ENCODE results near the gene IZUMO4.

IZUMO4 gene

DNA sequence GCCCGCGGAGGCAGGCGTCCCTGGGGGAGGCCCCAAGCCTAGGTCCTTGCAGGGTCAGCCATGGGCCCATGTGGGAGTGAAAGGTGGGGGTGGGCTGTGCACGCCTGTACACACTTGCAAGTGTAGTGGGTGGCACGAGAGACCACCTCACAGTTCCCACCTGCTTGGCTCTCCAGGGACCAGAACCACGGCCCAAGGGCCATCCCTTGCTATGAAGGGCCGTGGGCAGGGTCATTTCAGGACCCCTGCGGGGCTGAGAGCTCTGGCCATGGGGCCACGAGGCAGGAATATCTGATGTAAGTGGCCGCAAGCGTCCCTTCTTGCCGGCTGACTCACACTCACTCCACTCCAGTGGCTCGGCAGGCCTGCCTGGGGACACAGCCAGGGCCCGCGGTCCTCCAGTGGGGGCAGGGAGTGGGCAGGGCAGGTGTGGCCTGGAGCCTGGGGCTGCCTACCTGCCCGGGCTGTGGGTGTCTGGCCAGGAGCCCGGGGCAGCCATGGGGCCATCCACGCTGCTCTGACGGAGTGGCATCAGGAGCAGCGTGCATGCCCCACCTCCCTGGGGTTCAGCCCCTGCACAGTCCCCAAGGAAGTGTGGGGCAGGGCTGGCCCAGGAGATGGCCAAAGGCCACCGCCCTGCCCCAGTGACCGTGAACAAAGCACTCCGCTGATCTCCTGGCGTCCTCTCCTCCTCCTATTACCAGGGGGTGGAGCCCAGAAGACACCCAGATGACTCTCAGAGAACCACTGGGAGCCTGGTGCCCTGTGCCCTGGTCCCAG lies 37.1 kb upstream of the IZUMO4 start:
- no peak for DNase-seq

DNA sequence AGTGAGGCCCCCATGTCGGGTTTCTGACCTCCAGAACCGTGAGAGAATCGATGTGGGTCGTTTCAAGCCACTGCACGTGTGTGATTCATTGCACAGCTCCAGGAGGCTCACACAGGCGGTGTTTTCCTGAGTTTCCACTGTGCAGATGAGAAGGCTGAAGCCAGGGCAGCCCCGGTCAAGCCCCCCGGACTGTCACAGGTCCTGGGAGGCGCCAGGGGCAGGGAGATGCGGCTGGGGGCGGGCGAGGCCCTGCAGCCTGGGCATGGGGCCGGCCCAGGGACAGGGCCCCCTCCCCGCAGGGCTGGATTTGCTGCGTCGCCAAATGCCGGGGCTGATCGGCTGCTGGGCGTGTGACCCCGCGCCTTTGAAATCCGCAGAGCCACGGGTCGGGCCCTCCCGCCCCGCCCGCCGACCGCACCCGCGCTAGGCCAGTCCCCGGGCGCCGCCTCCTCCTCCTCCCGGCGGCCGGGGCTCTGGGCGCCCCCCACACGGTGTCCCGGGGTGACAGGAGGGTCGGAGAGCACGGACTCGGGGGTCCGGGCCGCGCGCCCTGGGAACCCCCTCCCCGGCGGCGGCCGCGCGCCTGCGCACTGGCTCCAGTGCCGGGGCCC lies 35.7 kb upstream of the IZUMO4 start:
- no peak for DNase-seq

DNA sequence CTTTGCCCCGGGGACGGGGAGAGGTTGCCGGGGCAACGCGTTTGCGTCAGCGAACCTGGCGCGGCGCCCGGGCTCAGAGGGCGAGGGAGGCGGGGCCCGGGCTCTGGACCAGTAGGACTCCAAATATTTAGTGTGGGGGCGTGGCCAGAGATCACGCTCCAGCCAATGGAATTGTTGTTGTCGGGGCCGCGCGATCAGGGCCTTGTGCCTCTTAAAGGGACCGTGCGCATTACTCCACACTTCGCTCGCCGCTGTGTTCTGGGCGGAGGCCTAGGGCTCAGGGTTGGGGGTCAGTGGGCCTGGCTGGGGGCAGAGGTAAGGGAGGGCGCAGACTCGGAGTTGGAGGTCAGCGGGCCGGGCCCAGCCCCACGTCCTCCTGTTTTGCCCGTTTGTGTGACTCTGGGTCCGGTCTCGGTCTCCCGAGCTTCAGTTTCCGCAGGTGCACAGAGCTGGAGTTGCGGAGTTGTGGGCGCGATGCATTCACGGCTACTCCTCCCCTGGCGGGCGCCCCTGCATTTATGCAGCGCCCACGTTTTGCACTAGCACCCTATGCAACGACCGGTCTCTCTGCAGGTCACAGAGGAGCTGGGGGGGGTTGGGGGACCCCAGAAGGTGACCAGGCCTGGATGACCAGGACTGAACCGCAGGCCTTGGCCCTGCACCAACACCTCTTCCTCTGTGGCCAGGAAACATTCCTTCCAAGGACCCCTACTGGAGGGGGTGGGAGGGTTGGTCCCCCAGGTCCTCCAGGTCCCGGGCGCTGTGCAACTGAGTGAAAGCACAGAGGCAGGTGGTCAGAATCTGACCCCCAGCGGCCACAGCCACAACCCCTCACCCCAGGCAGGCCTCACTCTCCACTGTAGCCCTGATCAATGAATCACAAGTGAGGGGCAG lies 35.0 kb upstream of the IZUMO4 start:
- peak; percentile 95 for DNase-seq

DNA sequence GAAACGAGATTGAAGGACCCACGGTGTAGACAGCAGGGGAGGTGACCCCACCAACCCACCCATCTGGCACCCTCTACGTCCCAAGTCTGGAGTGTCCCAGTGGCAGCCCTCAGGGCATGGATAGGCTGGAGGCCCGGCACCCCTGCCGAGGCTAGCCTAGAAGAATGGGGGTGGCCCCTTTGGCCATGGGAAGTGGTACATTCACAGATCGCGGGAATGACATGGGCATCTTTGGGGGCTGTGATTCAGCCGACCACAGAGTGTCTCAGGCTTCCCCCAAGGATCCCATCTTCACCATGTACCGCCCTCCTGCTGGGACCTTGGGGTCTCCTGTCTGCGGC lies 34.4 kb upstream of the IZUMO4 start:
- DNase-seq = no peak

DNA sequence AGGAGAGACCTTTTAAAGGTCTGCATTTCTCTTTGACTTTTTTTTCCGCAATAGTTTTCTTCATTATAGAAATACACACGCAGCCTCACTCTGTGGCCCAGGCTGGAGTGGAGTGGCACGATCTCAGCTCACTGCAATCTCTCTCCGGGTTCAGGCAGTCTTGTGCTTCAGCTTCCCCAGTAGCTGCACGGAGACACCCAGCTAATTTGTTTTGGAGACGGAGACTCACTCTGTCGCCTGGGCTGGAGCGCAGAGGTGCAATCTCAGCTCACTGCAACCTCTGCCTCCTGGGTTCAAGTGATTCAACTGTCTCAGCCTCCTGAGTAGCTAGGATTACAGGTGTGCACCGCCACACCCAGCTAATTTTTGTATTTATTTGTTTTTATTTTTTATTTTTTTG lies 33.9 kb upstream of the IZUMO4 start:
- no peak for DNase-seq

DNA sequence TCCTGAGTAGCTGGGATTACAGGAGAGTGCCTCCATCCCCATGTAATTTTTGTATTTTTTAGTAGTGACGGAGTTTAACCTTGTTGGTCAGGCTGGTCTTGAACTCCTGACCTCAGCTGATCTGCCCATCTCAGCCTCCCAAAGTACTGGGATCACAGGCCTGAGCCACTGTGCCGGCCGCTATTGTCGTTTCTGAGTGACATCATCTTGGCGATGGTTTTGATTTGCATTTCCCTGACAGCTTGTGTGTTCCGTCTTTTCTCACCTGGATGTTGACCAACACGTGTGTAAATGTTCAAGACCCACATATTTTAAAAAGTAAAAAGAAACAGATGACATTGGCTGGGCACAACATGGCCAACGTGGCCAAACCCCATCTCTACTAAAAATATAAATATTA lies 32.9 kb upstream of the IZUMO4 start:
- no peak for DNase-seq

DNA sequence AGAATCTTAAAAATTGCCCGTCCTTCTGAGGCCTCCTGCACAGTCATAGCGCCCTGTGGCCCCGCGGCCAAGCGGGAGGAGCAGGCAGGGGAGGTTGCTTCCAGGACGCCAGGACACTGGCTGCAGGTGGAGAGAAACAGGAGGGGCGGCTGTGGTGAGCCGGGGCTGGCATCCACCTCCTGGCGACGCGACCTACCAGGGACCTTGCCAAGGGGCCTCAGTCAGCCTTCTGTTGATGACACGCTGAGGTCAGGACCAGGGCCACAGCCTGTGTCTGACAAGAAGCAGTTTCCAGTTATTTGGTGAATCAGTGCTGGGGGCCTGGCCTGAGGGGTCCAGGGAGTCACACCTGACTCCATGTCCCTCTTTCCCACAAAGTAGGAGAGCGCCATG lies 32.3 kb upstream of the IZUMO4 start:
- DNase-seq = no peak

DNA sequence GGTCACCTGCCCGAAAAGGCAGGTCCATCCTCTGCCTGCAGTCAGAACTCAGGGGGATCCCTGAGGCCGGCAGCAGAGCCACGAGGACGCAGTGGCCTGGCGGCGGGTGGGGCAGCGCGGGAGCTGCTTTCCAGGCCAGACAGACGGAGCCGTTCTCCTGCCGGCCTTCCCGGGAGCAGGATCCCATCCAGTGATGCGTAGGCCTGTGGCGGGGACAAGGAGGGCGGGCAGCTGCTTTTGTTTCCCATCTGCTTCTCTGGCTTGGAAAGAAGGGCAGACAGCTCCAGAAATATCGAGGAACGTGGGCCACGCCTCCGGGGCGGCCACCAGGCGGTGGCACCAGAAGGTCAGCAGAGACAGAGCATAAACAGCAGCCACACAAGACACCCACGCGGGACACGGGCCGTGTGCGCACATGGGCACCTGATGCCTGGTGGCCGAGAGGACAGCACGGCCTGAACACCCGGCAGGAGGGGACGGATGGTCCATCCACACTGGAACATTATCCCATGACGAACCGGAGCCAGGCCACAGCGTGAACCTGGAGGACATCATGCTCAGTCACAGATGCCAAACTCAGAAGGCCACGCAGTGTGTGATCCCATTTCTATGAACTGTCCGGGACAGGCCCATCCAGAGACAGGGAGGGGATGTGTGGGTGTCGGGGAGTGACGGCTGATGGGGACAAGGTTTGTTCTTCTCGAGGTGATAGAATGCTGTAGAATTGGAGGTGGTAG lies 31.8 kb upstream of the IZUMO4 start:
- DNase-seq = no peak

DNA sequence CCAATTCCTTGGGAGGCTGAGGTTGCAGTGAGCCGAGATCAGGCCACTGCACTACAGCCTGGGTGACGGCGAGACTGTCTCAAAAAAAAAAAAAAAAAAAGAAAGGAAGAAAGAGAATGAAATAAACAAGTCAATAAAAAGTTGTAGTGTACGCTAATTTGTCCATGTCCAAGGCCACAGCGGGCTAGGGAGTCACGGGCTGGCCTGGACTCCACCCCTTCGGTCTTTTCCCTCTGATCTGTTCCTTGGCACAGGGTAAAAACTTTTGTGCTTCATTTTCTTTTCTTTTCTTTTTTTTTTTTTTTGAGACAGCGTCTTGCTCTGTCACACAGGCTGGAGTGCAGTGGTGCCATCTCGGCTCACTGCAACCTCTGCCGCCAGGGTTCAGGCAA lies 26.3 kb upstream of the IZUMO4 start:
- DNase-seq = no peak

DNA sequence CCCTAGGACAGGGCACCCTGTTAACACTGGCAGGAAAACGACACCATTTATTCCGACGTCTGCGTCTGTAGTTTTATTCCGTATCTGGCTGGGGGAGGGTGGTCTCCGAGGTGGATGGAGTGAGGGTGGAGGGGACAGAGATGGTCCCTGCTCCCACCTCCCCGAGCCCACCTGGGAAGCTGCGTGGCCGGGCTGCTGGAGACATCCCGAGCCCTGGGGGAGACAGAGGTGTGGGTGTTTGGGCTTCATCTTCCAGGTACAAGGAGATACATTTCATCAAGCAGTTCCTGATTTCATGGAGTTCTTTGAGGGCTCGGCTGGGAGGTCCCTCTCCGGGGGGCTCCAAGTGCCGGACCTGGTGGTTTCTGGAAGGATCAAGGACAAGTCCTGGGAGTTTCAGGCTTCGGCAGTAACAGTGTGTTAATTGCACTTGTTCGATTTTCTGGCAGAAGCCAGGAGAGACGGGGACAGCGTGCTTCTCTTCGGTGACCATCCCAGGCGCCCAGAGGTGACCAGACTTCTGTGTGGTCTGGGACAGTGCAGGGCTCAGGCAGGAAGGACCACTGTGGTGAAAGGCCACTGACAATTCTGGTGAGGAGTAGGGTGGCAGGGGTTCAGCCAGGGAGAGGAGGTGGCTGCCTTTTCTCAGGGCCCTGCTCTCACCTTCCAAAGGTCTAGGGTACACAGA lies 25.6 kb upstream of the IZUMO4 start:
- DNase-seq = no peak

DNA sequence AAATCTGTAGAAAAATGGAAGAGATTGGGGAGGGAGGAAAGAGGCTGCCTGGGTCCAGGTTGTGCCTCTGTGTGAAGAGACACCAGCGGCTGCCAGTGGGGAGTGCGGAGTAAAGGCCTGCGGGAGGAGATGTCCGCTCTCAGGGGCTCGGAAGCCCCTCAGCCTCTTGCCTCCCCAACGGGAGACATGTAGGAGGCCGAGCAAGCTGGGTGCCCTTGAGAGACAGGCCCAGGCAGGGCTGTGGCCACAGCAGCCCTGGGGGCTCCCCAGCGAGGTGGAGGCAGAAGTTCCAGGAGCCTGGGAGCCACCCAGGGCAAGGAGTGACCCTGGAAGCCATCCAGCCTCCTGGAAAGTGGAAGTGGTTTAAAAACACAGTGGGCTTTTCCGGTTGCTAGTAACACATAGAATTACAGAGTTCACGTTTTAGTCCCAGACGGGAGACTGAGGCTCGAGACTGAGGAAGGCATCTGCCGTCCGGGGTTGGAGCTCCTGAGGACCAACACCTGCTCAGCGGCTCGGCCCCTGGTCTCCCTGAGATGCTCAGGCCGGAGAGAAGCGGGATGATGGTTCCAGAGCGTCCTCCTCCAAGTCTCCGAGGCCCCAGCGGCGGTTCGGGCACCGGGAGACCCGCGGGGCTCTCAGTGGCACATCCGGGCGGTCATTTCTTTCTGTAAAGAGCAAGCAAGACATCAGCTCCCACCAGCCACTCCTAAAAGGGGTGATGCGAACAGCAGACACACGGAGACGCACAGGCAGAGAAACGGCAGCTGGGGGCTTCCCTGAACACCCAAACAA lies 23.8 kb upstream of the IZUMO4 start:
- no peak for DNase-seq

DNA sequence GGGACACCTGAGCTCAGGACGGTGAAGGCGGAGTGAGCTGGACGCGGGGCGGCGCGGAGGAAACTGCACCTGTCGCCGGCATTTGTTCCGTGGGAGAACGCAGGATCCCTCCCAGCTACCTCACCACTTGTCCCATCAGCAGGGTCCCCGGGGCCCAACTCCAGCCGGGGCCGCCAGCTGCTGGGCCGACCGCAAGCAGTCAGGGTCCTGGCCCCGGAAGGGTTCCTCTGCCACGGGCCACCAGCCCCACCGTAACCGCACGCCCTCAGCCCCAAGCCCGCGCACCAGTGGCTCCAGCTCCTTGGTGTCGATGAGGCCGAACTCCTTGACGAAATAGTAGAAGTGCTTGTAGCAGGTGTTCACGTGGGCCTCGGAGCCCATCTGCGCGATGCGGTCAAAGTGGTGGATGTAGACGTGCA lies 20.2 kb upstream of the IZUMO4 start:
- no peak for DNase-seq

DNA sequence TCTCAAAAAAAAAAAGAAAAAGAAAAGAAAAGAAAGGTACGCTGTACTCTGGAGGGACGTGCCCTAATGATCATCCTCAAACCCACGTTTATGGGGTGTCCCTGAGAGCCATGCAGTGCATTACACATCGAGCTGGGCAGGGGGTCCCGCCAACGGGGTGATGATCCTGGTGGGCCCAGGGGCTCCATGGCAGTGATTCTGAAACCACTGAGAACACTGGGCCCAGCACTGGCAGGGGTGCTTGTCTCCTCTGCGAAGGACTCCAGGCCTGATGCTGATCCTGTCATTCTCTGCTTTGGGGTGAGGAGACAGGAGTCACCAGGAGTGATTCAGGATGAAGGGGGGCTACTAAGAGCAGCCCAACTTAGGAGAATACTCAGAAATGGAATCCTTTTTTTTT lies 19.3 kb upstream of the IZUMO4 start:
- no peak for DNase-seq

DNA sequence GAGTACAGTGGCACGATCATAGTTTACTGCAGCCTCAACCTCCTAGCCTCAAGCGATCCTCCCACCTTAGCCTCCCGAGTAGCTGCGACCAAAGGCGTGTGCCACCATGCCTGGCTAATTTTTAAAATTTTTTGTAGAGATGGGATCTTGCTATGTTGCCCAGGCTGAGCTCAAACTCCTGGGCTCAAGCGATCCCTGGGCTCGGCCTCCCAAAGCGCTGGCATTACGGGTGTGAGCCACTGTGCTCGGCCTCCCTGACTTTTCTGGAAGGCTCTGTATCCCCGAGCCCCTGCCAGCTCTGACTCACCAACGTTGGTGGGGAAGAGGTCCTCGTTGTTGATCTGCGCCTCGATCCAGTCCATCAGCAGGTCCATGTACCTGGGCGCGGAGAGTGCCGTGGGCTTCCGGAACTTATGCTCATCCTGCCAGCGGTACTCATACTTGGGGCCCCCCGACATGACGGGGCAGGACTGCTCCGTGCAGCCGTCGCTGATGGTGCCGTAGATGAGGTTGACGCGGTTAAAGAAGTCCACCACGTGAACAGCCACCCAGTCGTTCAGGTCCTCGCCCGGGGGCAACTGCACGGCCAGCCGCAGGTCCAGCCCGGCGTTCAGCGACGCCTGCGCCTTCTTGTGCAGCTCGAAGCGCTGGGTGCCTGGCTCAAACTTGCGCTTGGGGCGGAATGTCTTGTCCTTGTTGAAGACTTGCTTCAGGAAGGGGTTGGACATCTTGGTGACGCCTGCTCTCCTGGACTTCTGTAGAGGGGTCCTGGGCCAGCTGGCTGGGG lies 18.7 kb upstream of the IZUMO4 start:
- no peak for DNase-seq

DNA sequence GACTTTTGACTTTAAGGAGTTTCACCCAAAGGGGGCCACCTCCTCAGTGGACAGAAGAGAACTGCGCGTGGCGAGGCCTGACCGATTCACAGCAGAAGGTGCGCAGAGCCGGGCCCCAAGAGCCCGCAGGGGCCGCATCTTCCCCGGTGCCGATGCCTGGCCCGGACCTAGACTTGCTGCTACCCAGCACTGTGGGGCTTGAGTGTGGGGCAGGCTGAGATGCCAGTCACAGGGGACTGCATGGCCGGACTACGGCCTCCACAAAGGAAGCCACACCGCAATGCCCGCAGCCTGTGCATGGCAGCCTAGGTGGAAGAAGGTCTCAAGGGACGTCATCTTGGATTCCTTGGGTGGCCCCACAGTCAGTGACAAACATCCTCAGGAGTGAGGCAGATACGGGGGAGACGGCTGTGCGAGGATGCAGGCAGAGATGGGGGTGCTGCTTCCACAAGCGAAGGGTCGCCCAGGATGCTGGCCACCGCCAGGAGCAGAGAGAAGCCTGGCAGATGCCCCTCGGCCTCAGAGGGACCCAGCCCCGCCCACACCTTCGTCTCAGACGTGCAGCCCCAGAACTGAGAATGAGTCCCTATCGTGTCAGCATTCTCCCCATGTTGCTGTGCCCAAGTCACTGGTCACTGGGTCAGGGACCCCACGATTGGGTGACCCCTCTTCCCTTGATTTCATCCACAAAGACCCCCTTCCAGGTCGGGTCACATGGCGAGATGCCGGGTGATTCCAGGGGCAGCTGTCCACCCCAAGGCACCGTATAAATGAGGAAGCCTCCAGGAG lies 17.4 kb upstream of the IZUMO4 start:
- DNase-seq = no peak

DNA sequence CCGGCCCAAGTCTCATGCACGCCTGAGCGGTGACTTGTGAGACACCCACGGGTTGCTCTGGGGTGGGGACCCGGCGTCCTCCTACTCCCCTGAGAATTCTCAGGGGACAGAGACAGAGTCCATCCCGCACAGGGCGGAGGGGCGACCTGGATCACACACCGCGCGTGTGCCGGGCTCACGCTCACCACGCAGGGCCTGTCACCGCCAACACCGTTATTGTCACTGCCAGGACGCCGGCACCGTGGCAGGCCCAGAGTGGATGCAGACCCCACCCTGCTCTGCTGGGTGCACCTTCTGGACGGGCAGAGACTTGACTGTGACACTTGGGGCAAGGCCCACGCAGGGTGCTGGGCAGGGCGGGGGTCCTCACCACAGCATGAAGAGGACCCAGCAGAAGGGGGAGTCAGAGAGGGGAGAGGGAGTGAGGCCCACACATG lies 16.8 kb upstream of the IZUMO4 start:
- no peak for DNase-seq

DNA sequence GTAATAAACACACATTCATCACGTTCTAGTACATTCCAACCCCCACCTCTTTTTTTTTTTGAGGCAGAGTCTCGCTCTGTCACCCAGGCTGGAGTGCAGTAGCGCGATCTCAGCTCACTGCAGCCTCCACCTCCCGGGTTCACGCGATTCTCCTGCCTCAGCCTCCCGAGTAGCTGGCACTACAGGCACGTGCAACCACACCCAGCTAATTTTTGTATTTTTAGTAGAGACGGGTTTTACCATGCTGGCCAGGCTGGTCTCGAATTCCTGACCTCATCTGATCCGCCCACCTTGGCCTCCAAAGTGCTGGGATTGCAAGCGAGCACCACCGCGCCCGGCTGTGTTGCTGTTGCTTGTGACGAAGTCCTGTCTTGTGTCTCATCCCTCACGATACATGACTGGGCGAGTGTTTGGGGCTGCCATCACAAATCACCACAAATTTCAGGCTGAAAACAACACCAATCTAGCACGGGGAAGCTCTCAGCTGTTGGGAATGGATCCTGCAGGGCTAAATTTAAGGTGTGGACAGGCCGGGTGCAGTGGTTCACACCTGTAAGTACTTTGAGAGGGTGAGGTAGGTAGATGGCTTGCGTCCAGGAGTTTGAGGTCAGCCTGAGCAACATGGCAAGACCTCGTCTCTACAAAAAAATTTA lies 16.3 kb upstream of the IZUMO4 start:
- no peak for DNase-seq

DNA sequence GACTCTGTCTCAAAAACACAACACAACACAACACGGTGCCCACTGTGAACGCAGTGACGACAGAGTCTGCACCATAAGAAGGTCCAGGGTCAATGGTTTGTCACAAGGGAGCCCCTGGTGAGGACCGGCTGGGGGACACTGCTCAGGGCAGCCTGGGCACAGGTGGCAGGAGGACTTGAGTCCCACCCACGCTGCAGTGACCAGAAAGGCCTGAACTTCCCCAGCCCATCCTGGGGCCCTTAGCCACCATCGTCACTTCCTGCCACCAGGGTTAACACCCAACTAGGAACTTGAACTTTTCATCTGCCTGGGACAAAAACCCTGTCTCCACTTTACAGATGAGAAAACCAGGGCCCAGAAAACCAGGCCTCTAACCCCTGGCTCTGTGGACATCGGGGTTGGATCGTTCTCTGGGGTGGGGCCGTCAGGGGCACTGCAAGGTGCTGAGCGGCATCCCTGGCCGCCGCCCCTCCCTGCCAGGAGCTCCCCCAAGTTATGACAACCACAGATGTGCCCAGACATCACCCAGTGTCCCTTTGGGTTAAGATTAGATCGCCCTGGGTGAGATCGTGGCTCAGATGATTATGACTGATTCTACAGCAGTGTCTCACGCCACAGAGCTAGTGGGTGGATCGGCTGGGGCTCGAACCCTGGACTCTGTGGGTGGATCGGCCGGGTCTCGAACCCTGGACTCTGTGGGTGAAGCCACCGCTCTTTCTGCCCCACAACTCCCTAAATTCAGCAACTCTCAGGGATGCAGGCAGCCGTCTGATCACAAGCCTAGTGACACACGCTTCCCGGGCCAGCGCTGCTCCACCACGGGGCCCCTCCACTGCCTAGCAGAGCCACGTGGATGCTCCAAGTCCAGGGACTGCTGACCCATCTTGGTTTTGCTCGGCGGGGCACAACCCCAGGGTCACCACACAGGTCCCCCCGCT lies 14.6 kb upstream of the IZUMO4 start:
- DNase-seq = no peak
